Neural cell (in vitro differentiated cells): Measurements from ENCODE around the gene CHERP.

Experiments used
- EP300 ChIP-seq: fragments of 450-650 bp; conservative IDR thresholded peaks from 2 replicates; pipeline ENCODE4 v1.6.1; 2014; ENCODE audit warnings: antibody characterized with exemption, mild to moderate bottlenecking, moderate library complexity; ENCODE audit not compliant: poor library complexity, severe bottlenecking
- EZH2 ChIP-seq: fragments of 200-600, 300-800 bp; shearing (Covaris generic), sonication (generic); IDR thresholded peaks from 2 replicates; pipeline ENCODE4 v1.6.1; 2014; ENCODE audit warnings: antibody characterized with exemption, low read length, borderline replicate concordance, mild to moderate bottlenecking; ENCODE audit not compliant: insufficient read depth, poor library complexity, severe bottlenecking
- MXI1 ChIP-seq: fragments of 450-650 bp; conservative IDR thresholded peaks from 2 replicates; pipeline ENCODE4 v1.6.1; 2014; ENCODE audit warnings: antibody characterized with exemption, mild to moderate bottlenecking; ENCODE audit not compliant: poor library complexity, severe bottlenecking
- POLR2AphosphoS5 ChIP-seq: IDR thresholded peaks from 2 replicates; pipeline ENCODE4 v1.6.1; 2012
- TAF1 ChIP-seq: IDR thresholded peaks from 2 replicates; pipeline ENCODE4 v1.6.1; 2012; ENCODE audit warnings: low read depth
- TF ChIP-seq, protein P1 (sequence below): fragments of 450-650 bp; IDR thresholded peaks from 2 replicates; pipeline ENCODE4 v1.5.1; 2014; ENCODE audit warnings: antibody characterized with exemption, mild to moderate bottlenecking, moderate library complexity; ENCODE audit not compliant: poor library complexity, severe bottlenecking

- TF ChIP-seq, protein P1, sequence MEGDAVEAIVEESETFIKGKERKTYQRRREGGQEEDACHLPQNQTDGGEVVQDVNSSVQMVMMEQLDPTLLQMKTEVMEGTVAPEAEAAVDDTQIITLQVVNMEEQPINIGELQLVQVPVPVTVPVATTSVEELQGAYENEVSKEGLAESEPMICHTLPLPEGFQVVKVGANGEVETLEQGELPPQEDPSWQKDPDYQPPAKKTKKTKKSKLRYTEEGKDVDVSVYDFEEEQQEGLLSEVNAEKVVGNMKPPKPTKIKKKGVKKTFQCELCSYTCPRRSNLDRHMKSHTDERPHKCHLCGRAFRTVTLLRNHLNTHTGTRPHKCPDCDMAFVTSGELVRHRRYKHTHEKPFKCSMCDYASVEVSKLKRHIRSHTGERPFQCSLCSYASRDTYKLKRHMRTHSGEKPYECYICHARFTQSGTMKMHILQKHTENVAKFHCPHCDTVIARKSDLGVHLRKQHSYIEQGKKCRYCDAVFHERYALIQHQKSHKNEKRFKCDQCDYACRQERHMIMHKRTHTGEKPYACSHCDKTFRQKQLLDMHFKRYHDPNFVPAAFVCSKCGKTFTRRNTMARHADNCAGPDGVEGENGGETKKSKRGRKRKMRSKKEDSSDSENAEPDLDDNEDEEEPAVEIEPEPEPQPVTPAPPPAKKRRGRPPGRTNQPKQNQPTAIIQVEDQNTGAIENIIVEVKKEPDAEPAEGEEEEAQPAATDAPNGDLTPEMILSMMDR: no peak
- no peak for TF ChIP-seq MXI1
- TF ChIP-seq TAF1: no peak
- TF ChIP-seq EZH2: no peak
- TF ChIP-seq POLR2AphosphoS5: no peak
- TF ChIP-seq EP300: no peak
Measured at GRCh38 chr19:16554776-16555175, 12.5 kb upstream of the CHERP start.
